Activated CD8-positive, alpha-beta memory T cell treated with anti-CD3 and anti-CD28 coated beads, Interleukin-2, amount 50 U/mL, for 1 hour (primary cell): ENCODE measurements around the gene B3GAT1.

Experiments
- DNase-seq: peaks from one replicate; pipeline ENCODE4 v3.0.0-alpha.2; 2020; ENCODE audit errors: extremely low read depth

The B3GAT1 gene

DNA sequence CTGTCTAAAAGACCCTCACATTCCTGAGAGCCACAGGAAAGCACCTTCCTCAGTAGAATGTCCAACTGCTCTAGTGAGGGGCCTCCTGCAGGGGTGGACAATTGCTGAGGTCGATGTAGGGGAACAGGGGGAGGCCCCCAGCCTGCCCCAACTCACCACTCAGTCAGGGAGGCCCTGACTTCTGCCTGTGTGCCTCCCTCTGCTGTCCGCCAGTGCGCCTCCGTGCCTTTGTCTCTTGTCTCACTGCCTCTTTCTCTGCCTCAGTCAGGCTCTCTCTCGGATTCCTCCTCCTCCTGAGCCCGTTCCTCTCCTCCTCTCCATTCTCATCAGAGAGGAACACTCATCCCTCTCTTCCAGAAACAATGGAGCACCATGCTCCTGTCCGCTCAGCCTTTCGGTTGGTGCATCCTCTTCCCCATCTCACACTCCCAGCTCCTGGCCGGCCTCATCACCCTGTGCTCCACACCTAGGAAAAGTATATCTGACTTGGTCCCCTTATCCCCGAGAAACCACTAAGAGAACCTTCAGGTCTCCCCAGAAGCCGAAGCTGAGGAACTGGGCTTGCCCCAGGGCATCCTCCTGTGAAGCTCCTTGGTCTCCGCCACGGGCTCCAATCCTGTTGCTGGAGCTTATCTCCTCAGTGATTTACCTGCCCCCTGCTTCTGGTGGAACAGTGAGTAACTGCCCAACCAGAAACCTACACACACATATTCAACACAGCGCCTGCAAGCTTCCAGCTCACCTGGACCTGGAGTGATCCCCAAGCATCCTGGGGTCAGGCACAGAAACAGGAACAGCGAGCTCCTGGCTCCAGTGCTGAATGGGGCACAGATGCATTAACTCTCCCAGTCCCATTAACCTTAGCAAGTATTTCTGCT is 2.3 kb downstream of the B3GAT1 start:
- DNase-seq = no peak

DNA sequence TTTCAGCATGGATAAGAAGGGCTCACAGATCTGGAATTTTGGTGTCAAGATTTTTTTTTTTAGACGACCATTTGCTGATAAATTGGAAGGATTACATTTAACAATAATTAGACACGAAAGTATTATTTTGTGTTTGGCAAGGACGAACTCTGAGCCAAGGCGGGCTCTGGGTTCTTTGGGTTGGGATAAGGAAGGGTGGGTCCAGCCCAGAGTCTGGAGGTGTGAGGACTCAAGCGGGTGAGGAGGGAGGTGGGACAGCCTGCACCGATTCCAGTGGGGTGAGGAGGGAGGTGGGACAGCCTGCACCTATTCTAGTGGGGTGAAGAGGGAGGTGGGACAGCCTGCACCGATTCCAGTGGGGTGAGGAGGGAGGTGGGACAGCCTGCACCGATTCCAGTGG is 4.1 kb downstream of the B3GAT1 start:
- DNase-seq = no peak

- no peak for DNase-seq
Observed at GRCh38 chr11:134407321-134407828, 4.7 kb downstream of the B3GAT1 start.

- no peak for DNase-seq
Observed at GRCh38 chr11:134406264-134407185, 5.5 kb downstream of the B3GAT1 start.

GRCh38 chr11:134405841-134406240 is 6.2 kb downstream of the B3GAT1 start:
- DNase-seq = no peak

- DNase-seq = no peak
Observed at GRCh38 chr11:134405436-134405835, 6.6 kb downstream of the B3GAT1 start.

- no peak for DNase-seq
Observed at GRCh38 chr11:134404575-134405341, 7.3 kb downstream of the B3GAT1 start.

- DNase-seq = no peak
Observed at GRCh38 chr11:134402910-134403309, 9.1 kb downstream of the B3GAT1 start.

- DNase-seq = no peak
Observed at GRCh38 chr11:134401825-134402809, 9.9 kb downstream of the B3GAT1 start.

DNA sequence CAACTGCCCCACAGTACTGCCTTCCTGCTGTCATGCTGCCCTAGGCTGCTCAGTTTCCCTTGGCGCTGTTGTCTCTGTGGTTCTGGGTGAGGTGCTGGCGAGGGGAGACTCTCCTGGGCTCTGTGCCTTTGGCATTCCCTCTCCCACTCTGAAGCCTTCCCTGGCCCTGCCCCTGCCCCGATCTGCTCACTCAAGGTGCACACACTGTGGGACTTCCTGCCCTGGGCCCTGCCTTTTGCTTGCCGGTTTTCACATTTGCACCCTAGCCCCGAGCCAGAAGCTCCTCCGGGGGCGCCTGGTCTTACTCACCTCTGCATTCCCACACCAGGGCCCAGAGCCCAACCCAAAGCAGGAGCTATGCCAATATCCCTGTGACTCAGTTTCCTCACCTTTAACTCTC is 12.0 kb downstream of the B3GAT1 start:
- no peak for DNase-seq

DNA sequence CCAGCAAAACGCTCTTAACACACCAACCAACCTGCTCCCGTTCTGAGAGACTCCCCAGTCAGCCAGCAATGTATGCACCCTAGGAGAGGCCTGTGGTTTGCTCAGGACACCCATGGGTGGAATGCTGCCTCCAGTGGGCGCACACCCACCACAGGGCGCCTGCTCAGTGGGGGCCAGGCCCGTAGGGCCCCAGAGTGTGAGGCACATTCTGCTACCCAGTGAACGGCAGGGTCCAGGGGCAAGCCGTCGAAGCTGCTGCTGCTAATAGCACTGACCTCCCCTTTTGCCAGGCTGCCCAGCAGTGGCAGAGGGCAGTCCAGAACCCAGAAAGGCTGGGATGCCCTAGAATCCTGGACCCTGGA is 12.8 kb downstream of the B3GAT1 start:
- DNase-seq = no peak

DNA sequence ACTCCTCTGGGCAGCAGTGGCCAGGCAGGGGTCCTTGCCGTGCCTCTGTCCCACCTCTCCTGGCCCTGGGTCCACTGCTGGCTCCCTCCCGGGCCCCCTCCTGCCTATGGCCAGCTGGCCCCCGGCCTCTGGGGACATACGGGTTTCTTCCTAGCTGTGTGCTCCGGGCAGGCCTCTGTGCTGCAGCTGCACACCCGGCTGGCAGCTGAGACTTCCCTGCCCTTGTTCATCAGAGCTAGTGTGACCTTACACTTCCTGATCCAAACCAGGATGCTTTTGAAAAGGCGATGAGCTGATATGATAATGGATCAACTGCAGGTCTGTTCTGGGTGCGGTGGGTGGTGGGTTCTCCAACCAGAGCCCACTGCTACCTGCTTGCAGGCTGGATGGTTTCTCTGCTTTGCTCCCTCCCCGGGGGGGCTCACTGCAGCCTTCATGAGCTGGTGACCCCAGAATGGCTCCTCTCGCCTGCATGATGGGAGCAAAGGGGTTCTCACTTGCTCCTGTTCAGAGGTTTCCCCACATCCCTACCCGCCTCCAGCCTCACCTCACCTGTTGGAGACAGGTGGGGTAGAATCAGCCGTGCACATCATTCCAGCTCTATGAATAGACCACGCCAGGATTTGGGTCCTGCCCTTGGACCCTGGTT is 13.3 kb downstream of the B3GAT1 start:
- no peak for DNase-seq

DNA sequence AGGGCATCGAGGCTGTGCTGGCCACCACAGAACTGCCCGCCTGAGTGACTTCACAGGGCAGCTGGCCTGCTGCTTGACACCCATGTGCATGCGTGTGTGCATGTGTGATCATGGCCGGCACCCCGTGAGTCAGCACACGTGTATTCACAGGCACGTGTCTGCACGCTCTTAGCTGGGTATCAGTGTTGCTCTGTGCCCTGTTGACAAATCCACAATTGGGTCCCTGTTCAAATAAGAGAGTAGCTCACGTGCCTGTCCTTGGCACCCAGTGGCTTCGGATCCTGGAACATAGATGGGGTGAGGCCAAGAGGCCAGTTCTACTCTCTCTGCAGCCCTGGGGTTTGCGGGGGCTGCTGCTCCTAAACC is 14.0 kb downstream of the B3GAT1 start:
- no peak for DNase-seq

DNA sequence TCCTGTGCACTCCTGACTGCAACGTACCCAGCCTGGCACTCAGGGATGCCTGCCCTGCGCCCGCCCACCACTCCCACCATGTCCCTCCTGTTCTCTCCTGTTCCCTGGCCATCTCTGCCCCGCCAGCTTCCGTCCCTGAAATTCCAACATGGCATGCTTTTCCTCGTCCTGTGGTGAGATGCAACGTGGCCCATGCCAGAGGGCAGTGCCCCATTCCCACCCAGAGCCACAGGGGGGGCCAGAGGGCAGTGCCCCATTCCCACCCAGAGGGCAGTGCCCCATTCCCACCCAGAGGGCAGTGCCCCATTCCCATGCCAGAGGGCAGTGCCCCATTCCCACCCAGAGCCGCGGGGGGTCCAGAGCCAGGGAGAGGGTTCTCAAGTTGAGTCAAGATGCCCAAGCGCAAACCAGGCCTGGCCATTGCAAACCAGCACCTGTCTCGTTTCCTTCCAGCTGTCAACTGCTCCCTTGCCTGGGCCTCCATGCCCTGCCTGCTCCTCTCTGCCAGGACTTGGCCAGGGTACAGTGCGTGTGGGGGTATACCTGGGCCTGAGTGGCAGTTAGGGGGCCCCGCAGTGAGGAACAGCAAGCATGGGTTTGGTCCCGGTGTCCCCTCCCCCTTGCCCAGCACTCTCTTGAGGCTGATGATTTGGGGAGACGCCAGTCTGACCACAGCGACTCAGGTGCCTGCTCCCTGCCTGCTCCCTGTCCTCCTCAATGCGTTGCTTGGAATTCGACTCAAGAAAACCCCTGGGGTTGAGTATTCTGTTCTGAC is 14.6 kb downstream of the B3GAT1 start:
- no peak for DNase-seq

- DNase-seq = no peak
Observed at GRCh38 chr11:134395002-134395401, 17.0 kb downstream of the B3GAT1 start.

GRCh38 chr11:134394311-134394710 is 17.7 kb downstream of the B3GAT1 start:
- no peak for DNase-seq

DNA sequence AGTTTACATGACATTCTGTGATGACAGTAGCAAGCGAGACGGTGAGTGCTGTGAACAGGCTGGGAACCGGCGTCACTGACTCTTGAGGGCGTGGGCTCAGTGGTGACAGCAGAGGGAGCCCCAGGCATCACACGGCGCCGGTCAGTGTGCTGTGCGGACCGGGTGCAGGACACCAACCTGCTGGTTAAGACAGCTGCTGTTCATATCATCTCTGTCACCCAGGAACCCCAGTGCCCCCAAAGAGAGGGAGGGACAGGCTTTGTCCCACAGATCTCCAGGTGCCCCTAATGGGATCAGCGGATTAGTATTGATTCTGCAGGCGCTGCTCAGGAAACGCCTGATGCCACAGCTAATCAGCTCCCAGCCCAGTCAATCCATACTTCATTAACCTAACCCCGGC is 18.4 kb downstream of the B3GAT1 start:
- DNase-seq = no peak

GRCh38 chr11:134392953-134393615 is 19.0 kb downstream of the B3GAT1 start:
- DNase-seq = no peak

DNA sequence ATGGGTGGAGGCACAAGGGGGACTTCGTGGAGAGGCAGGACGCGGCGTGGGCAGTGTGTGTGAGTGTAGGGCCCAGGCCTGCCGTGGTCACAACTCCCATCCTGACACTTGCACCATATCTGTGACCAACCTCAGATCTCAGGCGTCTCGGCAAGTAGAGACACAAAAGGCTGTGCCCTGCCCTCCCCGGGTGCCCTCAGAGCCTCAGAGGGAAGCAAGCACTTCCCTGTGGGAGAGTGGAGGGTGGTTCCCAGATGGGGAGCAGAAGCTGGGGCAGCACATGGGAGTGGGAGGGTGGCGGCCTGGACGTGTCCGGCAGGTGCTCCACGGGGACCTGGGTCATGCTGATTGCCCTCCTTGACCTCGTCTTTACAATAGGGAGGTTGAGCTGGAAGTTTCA is 20.4 kb downstream of the B3GAT1 start:
- DNase-seq = no peak
